Sigmoid colon (tissue), 4 donors: ENCODE measurements around the gene PIM1.

Experiments
- EP300 ChIP-seq, 4 donors: sonication (generic); formaldehyde crosslinking; IDR thresholded peaks; one replicate each; pipeline ENCODE4 v1.6.1; 2017; ENCODE audit warnings: antibody characterized with exemption in 4 of 4
- POLR2A ChIP-seq, 2 donors: fragments of 450-650 bp; IDR thresholded peaks; one replicate each; pipeline ENCODE4 v1.6.1; 2016; ENCODE audit warnings: antibody characterized with exemption in 2 of 2, mild to moderate bottlenecking in 2 of 2, moderate library complexity in 2 of 2
- POLR2AphosphoS5 ChIP-seq, 4 donors: sonication (generic); formaldehyde crosslinking; IDR thresholded peaks; one replicate each; pipeline ENCODE4 v1.6.1; 2017; ENCODE audit warnings: antibody characterized with exemption in 4 of 4
- TF ChIP-seq, protein P1 (sequence below), 4 experiments: fragments of 450-650 bp in 3 of 4; fragments of 200-600 bp in 1 of 4; IDR thresholded peaks; one replicate each; pipeline ENCODE4 v1.5.1; 2016 to 2019; ENCODE audit warnings: antibody characterized with exemption in 4 of 4, mild to moderate bottlenecking in 3 of 4, moderate library complexity in 2 of 4

- TF ChIP-seq, protein P1, sequence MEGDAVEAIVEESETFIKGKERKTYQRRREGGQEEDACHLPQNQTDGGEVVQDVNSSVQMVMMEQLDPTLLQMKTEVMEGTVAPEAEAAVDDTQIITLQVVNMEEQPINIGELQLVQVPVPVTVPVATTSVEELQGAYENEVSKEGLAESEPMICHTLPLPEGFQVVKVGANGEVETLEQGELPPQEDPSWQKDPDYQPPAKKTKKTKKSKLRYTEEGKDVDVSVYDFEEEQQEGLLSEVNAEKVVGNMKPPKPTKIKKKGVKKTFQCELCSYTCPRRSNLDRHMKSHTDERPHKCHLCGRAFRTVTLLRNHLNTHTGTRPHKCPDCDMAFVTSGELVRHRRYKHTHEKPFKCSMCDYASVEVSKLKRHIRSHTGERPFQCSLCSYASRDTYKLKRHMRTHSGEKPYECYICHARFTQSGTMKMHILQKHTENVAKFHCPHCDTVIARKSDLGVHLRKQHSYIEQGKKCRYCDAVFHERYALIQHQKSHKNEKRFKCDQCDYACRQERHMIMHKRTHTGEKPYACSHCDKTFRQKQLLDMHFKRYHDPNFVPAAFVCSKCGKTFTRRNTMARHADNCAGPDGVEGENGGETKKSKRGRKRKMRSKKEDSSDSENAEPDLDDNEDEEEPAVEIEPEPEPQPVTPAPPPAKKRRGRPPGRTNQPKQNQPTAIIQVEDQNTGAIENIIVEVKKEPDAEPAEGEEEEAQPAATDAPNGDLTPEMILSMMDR (IDR thresholded peaks at IDR 0.05) = no peak
- TF ChIP-seq POLR2A (IDR thresholded peaks at IDR 0.05) (no peak), POLR2AphosphoS5 (IDR thresholded peaks at IDR 0.05) (no peak), EP300 (IDR thresholded peaks at IDR 0.05) (no peak)
Observed at GRCh38 chr6:37150314-37150713, 19.6 kb upstream of the PIM1 start.
